Activated CD8-positive, alpha-beta T cell treated with anti-CD3 and anti-CD28 coated beads, Interleukin-2, amount 10 ng/mL, durations not matched to agents 7 days and 5 days (primary cell): ENCODE data around the gene NUP210L. TPM values are rescaled to one million over a fixed set of nuclear protein-coding genes. Genes with fewer than 3 reads are reported as not detected.

Experiments
- ATAC-seq: fragments of 150-1000 bp; cut with Tn5 transposase; one replicate; pipeline ENCODE4 v1.10.0; 2021; ENCODE audit warnings: moderate library complexity
- CTCF ChIA-PET: fragments of 350-600 bp; sonication (Branson Sonifier 250); formaldehyde crosslinking; loops from one replicate; lab custom pipeline; 2021; ENCODE audit warnings: antibody characterized with exemption; lab: Charles Lee
- POLR2A ChIA-PET: fragments of 350-600 bp; sonication (Branson Sonifier 250); formaldehyde crosslinking; loops from one replicate; lab custom pipeline; 2021; ENCODE audit warnings: antibody characterized with exemption; lab: Charles Lee
- DNase-seq: peaks from one replicate; pipeline ENCODE4 v3.0.0-alpha.2; 2020
- H3K27ac Mint-ChIP-seq: one replicate; pipeline ENCODE4 v1.8.0; 2021; ENCODE audit warnings: mild to moderate bottlenecking, mixed read lengths
- H3K27me3 Mint-ChIP-seq: one replicate; pipeline ENCODE4 v1.8.0; 2021; ENCODE audit warnings: low read depth, mixed read lengths
- H3K36me3 Mint-ChIP-seq: one replicate; pipeline ENCODE4 v1.8.0; 2021; ENCODE audit warnings: low read depth, mixed read lengths
- H3K4me1 Mint-ChIP-seq: one replicate; pipeline ENCODE4 v1.8.0; 2021; ENCODE audit warnings: low read depth, mixed read lengths
- H3K4me3 Mint-ChIP-seq: one replicate; pipeline ENCODE4 v1.8.0; 2021; ENCODE audit warnings: mild to moderate bottlenecking, mixed read lengths
- H3K9me3 Mint-ChIP-seq: one replicate; pipeline ENCODE4 v1.8.0; 2022; ENCODE audit warnings: mixed read lengths; ENCODE audit not compliant: insufficient read depth
- total RNA-seq, 2 experiments: library from RNA; stranded (reverse); gene quantifications; one replicate each; pipeline ENCODE4 v1.2.3, GENCODE V29; 2021

Gene NUP210L
- total RNA-seq, 2 experiments from 2014 or later, result 0.08 to 0.13 TPM

GRCh38 chr1:153956997-153957715 is 197.7 kb downstream of the NUP210L start:
- Mint-ChIP-seq H3K4me3 (peak overlapping the region; percentile 95), H3K4me1 (peaks cover 65% of the 10 kb centered on the region), H3K9me3 (no peaks in the 10 kb centered on the region), H3K36me3 (peaks cover 43% of the 10 kb centered on the region), H3K27me3 (no peaks in the 10 kb centered on the region), H3K27ac (peak overlapping the region; percentile 94)
- ChIA-PET POLR2A (interaction anchor here (0.5 to 7.4 kb wide), 9 partner anchors 10 to 286 kb away, joined by 3 to 63 read pairs (median 8); partner anchors contain the start of genes CREB3L4, DENND4B, GATAD2B and JTB), CTCF (interaction anchor here (3.2 to 5.4 kb wide), 4 partner anchors 10 to 29 kb away, joined by 10 to 48 read pairs (median 29); partner anchors contain the start of genes CREB3L4, DENND4B, JTB and RAB13)
- ATAC-seq (no peak), DNase-seq (no peak)

- no peaks in the 10 kb centered on the region for H3K9me3 Mint-ChIP-seq
- H3K4me3 Mint-ChIP-seq, result no peak overlapping the region
- peaks cover 57% of the 10 kb centered on the region for H3K4me1 Mint-ChIP-seq
- CTCF ChIA-PET, result interaction anchor here (1.4 to 5.4 kb wide), 2 partner anchors 8 to 32 kb away, joined by 3 to 28 read pairs; partner anchors contain the start of genes DENND4B and RAB13
- H3K27me3 Mint-ChIP-seq, result no peaks in the 10 kb centered on the region
- ATAC-seq, result no peak
- POLR2A ChIA-PET, result interaction anchor here (0.6 to 7.4 kb wide), 4 partner anchors 9 to 285 kb away, joined by 3 to 63 read pairs (median 7); partner anchors contain the start of genes DENND4B and RPS27
- H3K27ac Mint-ChIP-seq, result peak overlapping the region; percentile 58
- H3K36me3 Mint-ChIP-seq, result peaks cover 54% of the 10 kb centered on the region
- DNase-seq, result no peak
These were observed 200.0 kb downstream of the NUP210L start for GRCh38 chr1:153954826-153955225.

- peaks cover 56% of the 10 kb centered on the region for H3K36me3 Mint-ChIP-seq
- no peaks in the 10 kb centered on the region for H3K27me3 Mint-ChIP-seq
- ATAC-seq (no peak), DNase-seq (no peak)
- peaks cover 48% of the 10 kb centered on the region for H3K4me1 Mint-ChIP-seq
- H3K4me3 Mint-ChIP-seq, result no peak overlapping the region
- POLR2A ChIA-PET, result interaction anchor here (0.6 to 7.4 kb wide), 5 partner anchors 8 to 284 kb away, joined by 3 to 63 read pairs (median 4); partner anchors contain the start of genes DENND4B and RPS27
- CTCF ChIA-PET, result interaction anchor here (1.4 to 5.4 kb wide), 2 partner anchors 7 to 32 kb away, joined by 3 to 28 read pairs; partner anchors contain the start of genes DENND4B and RAB13
- peak overlapping the region; percentile 58 for H3K27ac Mint-ChIP-seq
- H3K9me3 Mint-ChIP-seq, result no peaks in the 10 kb centered on the region
These were observed 201.0 kb downstream of the NUP210L start for GRCh38 chr1:153953859-153954365.

GRCh38 chr1:153951801-153952200 is 203.1 kb downstream of the NUP210L start:
- Mint-ChIP-seq H3K27me3 (no peaks in the 10 kb centered on the region), H3K9me3 (no peaks in the 10 kb centered on the region), H3K27ac (no peak overlapping the region), H3K36me3 (peaks cover 69% of the 10 kb centered on the region), H3K4me1 (peaks cover 47% of the 10 kb centered on the region), H3K4me3 (no peak overlapping the region)
- ATAC-seq (no peak), DNase-seq (no peak)
- POLR2A ChIA-PET, result no interaction called here
- CTCF ChIA-PET, result no interaction called here

- ChIA-PET POLR2A (no interaction called here), CTCF (no interaction called here)
- no peaks in the 10 kb centered on the region for H3K9me3 Mint-ChIP-seq
- H3K27me3 Mint-ChIP-seq, result no peaks in the 10 kb centered on the region
- H3K27ac Mint-ChIP-seq, result peak overlapping the region; percentile 41
- ATAC-seq (no peak), DNase-seq (no peak)
- peaks cover 69% of the 10 kb centered on the region for H3K36me3 Mint-ChIP-seq
- H3K4me3 Mint-ChIP-seq, result no peak overlapping the region
- peaks cover 43% of the 10 kb centered on the region for H3K4me1 Mint-ChIP-seq
These were observed 203.7 kb downstream of the NUP210L start for GRCh38 chr1:153951183-153951582.

- peak; percentile 66 for ATAC-seq
- CTCF ChIA-PET, result interaction anchor here (0.6 to 5.5 kb wide), 29 partner anchors 8 to 378 kb away, joined by 3 to 70 read pairs (median 4); partner anchors contain the start of genes CHTOP, CREB3L4, CRTC2 and GATAD2B
- H3K4me1 Mint-ChIP-seq, result peaks cover 32% of the 10 kb centered on the region
These were observed 208.1 kb downstream of the NUP210L start, which contains the start of gene DENND4B for GRCh38 chr1:153946622-153947241. TSS of gene DENND4B (minus strand) at chr1:153946718. CDS start at chr1:153944374, 2,344 bp downstream.

GRCh38 chr1:153945795-153946621 is 208.9 kb downstream of the NUP210L start:
- POLR2A ChIA-PET, result interaction anchor here (0.7 to 5.9 kb wide), 21 partner anchors 11 to 287 kb away, joined by 3 to 71 read pairs (median 4); partner anchors contain the start of genes CREB3L4, CRTC2, GATAD2B and JTB
- Mint-ChIP-seq H3K27me3 (no peaks in the 10 kb centered on the region), H3K36me3 (peaks cover 73% of the 10 kb centered on the region), H3K4me1 (peaks cover 28% of the 10 kb centered on the region), H3K9me3 (no peaks in the 10 kb centered on the region), H3K27ac (peak overlapping the region; percentile 97), H3K4me3 (peak overlapping the region; percentile 96)
- CTCF ChIA-PET, result interaction anchor here (0.5 to 5.5 kb wide), 30 partner anchors 9 to 378 kb away, joined by 3 to 70 read pairs (median 4); partner anchors contain the start of genes CREB3L4, CRTC2, GATAD2B and ILF2
- DNase-seq, result peak; percentile 82
- peak; percentile 52 for ATAC-seq

More at GRCh38 chr1:153946622-153947241, 208.1 kb downstream of the NUP210L start, which contains the start of gene DENND4B:
- POLR2A ChIA-PET, result interaction anchor here (0.6 to 5.9 kb wide), 17 partner anchors 11 to 164 kb away, joined by 3 to 71 read pairs (median 5); partner anchors contain the start of genes CREB3L4, CRTC2, GATAD2B and JTB
- H3K27ac Mint-ChIP-seq, result peak within 1 kb of the TSS; percentile 97
- H3K4me3 Mint-ChIP-seq, result peak within 1 kb of the TSS; percentile 96
- peaks cover 75% of the 10 kb centered on the region for H3K36me3 Mint-ChIP-seq
- DNase-seq, result peak; percentile 81
- no peaks in the 10 kb centered on the region for H3K27me3 Mint-ChIP-seq
- H3K9me3 Mint-ChIP-seq, result no peaks in the 10 kb centered on the region

- POLR2A ChIA-PET, result interaction anchor here (0.6 to 5.9 kb wide), 23 partner anchors 9 to 286 kb away, joined by 3 to 71 read pairs (median 4); partner anchors contain the start of genes CREB3L4, CRTC2, GATAD2B and JTB
- CTCF ChIA-PET, result interaction anchor here (0.8 to 5.5 kb wide), 23 partner anchors 12 to 410 kb away, joined by 3 to 70 read pairs (median 6); partner anchors contain the start of genes CREB3L4, CRTC2, GATAD2B and ILF2
- H3K27me3 Mint-ChIP-seq, result no peaks in the 10 kb centered on the region
- DNase-seq, result peak; percentile 93
- peaks cover 71% of the 10 kb centered on the region for H3K36me3 Mint-ChIP-seq
- H3K27ac Mint-ChIP-seq, result peak overlapping the region; percentile 97
- no peaks in the 10 kb centered on the region for H3K9me3 Mint-ChIP-seq
- ATAC-seq, result peak; percentile 74
- peaks cover 26% of the 10 kb centered on the region for H3K4me1 Mint-ChIP-seq
- peak overlapping the region; percentile 96 for H3K4me3 Mint-ChIP-seq
These were observed 209.6 kb downstream of the NUP210L start for GRCh38 chr1:153945131-153945794.

- peaks cover 26% of the 10 kb centered on the region for H3K4me1 Mint-ChIP-seq
- ATAC-seq, result no peak
- no peaks in the 10 kb centered on the region for H3K9me3 Mint-ChIP-seq
- no peaks in the 10 kb centered on the region for H3K27me3 Mint-ChIP-seq
- peaks cover 71% of the 10 kb centered on the region for H3K36me3 Mint-ChIP-seq
- POLR2A ChIA-PET, result interaction anchor here (0.6 to 5.9 kb wide), 19 partner anchors 8 to 285 kb away, joined by 3 to 71 read pairs (median 6); partner anchors contain the start of genes CREB3L4, CRTC2, GATAD2B and JTB
- no peak for DNase-seq
- H3K27ac Mint-ChIP-seq, result peak overlapping the region; percentile 97
- CTCF ChIA-PET, result interaction anchor here (0.8 to 5.5 kb wide), 17 partner anchors 13 to 410 kb away, joined by 3 to 70 read pairs (median 4); partner anchors contain the start of genes CREB3L4, CRTC2, GATAD2B and ILF2
- H3K4me3 Mint-ChIP-seq, result peak overlapping the region; percentile 96
These were observed 210.1 kb downstream of the NUP210L start for GRCh38 chr1:153944827-153945117.
